Peyer's patch (tissue), 4 donors: ENCODE measurements around the gene FAM110A.

ENCODE experiments used
- CTCF ChIP-seq, 6 experiments: fragments of 450-650 bp in 4 of 6; fragments of 200-600 bp in 2 of 6; sonication (generic) in 1 of 6; IDR thresholded peaks; one replicate each; pipeline ENCODE4 v1.5.1; 2017 to 2019; ENCODE audit warnings: antibody characterized with exemption in 6 of 6, mild to moderate bottlenecking in 3 of 6, moderate library complexity in 1 of 6
- POLR2A ChIP-seq, 2 donors: fragments of 450-650 bp; IDR thresholded peaks; one replicate each; pipeline ENCODE4 v1.5.1; 2017; ENCODE audit warnings: antibody characterized with exemption in 2 of 2, mild to moderate bottlenecking in 2 of 2, moderate library complexity in 2 of 2

GRCh38 chr20:858011-858410, 24.5 kb downstream of the FAM110A start:
- TF ChIP-seq CTCF (IDR thresholded peaks at IDR 0.05) = no peak
- TF ChIP-seq POLR2A (IDR thresholded peaks at IDR 0.05) = no peak
